Measurements from ENCODE around the gene NFKBIA.

Gene NFKBIA

GRCh38 chr14:35430459-35431199 lies 26.1 kb upstream of the NFKBIA start:
- Histone ChIP-seq H2BK5ac (ENCODE audit: low read length) (no peak overlapping the region), H3K27ac (replicated peaks; ENCODE audit: low read length) (no peak overlapping the region), H3K79me1 (ENCODE audit: low read depth, low read length) (no peaks in the 10 kb centered on the region), H3K4me1 (ENCODE audit: control insufficient read depth in 2 of 2, insufficient read depth in 1 of 2, low read depth in 1 of 2, low read length in 2 of 2) (no peaks in the 10 kb centered on the region), H3K4me3 (ENCODE audit: low read length in 2 of 2) (no peak overlapping the region), H2BK12ac (ENCODE audit: low read length) (no peak overlapping the region), H4K91ac (ENCODE audit: low read depth, low read length, poor library complexity) (no peak overlapping the region), H2AFZ (ENCODE audit: low read length) (peak overlapping the region; percentile 51), H3K23ac (ENCODE audit: low read depth, low read length, poor library complexity) (no peak overlapping the region), H3K9me3 (replicated peaks in 1 of 2; ENCODE audit: control insufficient read depth in 2 of 2, insufficient read depth in 1 of 2, low read depth in 1 of 2, low read length in 2 of 2) (no peaks in the 10 kb centered on the region), H3K14ac (ENCODE audit: low read length) (no peak overlapping the region), H3K4ac (ENCODE audit: low read length) (no peak overlapping the region), H3K4me2 (ENCODE audit: insufficient read depth, low read length, poor library complexity, severe bottlenecking) (no peak overlapping the region), H3K27me3 (ENCODE audit: control insufficient read depth in 3 of 3, insufficient read depth in 3 of 3, low read depth in 1 of 3, low read length in 3 of 3) (no peaks in the 10 kb centered on the region), H3K18ac (ENCODE audit: low read length) (no peak overlapping the region), H2BK120ac (ENCODE audit: low read depth, low read length) (no peak overlapping the region), H3K9ac (ENCODE audit: low read depth, low read length, poor library complexity) (no peak overlapping the region), H4K8ac (ENCODE audit: low read depth, low read length) (no peak overlapping the region), H3K36me3 (replicated peaks in 1 of 2; ENCODE audit: control insufficient read depth in 2 of 2, insufficient read depth in 2 of 2, low read length in 2 of 2) (no peaks in the 10 kb centered on the region), H2BK15ac (ENCODE audit: low read length) (no peak overlapping the region), H2AK5ac (ENCODE audit: low read depth, low read length) (no peak overlapping the region)
- no peak for DNase-seq (ENCODE audit: low spot score)
- no CpG with 5 or more reads among the region's 13 CpGs for WGBS, 2 donors (ENCODE audit: extremely low coverage in 2 of 2, insufficient read length in 2 of 2, insufficient replicate concordance in 1 of 2)

GRCh38 chr14:35429951-35430350 lies 25.4 kb upstream of the NFKBIA start:
- no CpG with 5 or more reads among the region's 4 CpGs for WGBS, 2 donors (ENCODE audit: extremely low coverage in 2 of 2, insufficient read length in 2 of 2, insufficient replicate concordance in 1 of 2)
- H3K14ac ChIP-seq (ENCODE audit: low read length): no peak overlapping the region
- H3K23ac ChIP-seq (ENCODE audit: low read depth, low read length, poor library complexity): no peak overlapping the region
- H3K18ac ChIP-seq (ENCODE audit: low read length): no peak overlapping the region
- DNase-seq (ENCODE audit: low spot score): no peak
- H3K27me3 ChIP-seq (ENCODE audit: control insufficient read depth in 3 of 3, insufficient read depth in 3 of 3, low read depth in 1 of 3, low read length in 3 of 3): no peaks in the 10 kb centered on the region
- peak overlapping the region; percentile 51 for H2AFZ ChIP-seq (ENCODE audit: low read length)
- H3K4ac ChIP-seq (ENCODE audit: low read length): no peak overlapping the region
- no peaks in the 10 kb centered on the region for H3K36me3 ChIP-seq (replicated peaks in 1 of 2; ENCODE audit: control insufficient read depth in 2 of 2, insufficient read depth in 2 of 2, low read length in 2 of 2)
- no peak overlapping the region for H2BK120ac ChIP-seq (ENCODE audit: low read depth, low read length)
- H2BK15ac ChIP-seq (ENCODE audit: low read length): no peak overlapping the region
- H3K4me1 ChIP-seq (ENCODE audit: control insufficient read depth in 2 of 2, insufficient read depth in 1 of 2, low read depth in 1 of 2, low read length in 2 of 2): no peaks in the 10 kb centered on the region
- no peak overlapping the region for H4K91ac ChIP-seq (ENCODE audit: low read depth, low read length, poor library complexity)
- no peak overlapping the region for H2AK5ac ChIP-seq (ENCODE audit: low read depth, low read length)
- no peak overlapping the region for H3K4me2 ChIP-seq (ENCODE audit: insufficient read depth, low read length, poor library complexity, severe bottlenecking)
- H2BK5ac ChIP-seq (ENCODE audit: low read length): no peak overlapping the region
- no peak overlapping the region for H2BK12ac ChIP-seq (ENCODE audit: low read length)
- no peaks in the 10 kb centered on the region for H3K79me1 ChIP-seq (ENCODE audit: low read depth, low read length)
- no peak overlapping the region for H3K9ac ChIP-seq (ENCODE audit: low read depth, low read length, poor library complexity)
- H3K9me3 ChIP-seq (replicated peaks in 1 of 2; ENCODE audit: control insufficient read depth in 2 of 2, insufficient read depth in 1 of 2, low read depth in 1 of 2, low read length in 2 of 2): no peaks in the 10 kb centered on the region
- H3K4me3 ChIP-seq (ENCODE audit: low read length in 2 of 2): no peak overlapping the region
- no peak overlapping the region for H3K27ac ChIP-seq (replicated peaks; ENCODE audit: low read length)
- no peak overlapping the region for H4K8ac ChIP-seq (ENCODE audit: low read depth, low read length)

DNA sequence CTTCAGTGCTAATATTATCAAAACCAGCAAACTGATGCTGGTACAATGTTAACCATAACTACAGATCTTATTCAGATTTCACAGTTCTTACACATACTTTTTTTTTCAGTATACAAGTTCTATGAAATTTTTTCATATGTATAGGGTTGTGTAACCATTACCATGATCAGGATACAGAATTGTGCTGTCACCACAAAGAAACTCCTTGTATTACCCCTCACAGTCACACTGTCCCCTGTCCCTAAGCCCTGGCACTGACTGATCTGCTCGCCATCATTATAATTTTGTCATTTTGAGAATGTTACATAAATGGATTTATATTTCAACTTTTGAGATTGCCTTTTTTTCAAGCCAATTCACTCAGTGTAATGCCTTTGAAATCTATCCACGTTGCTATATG lies 21.3 kb upstream of the NFKBIA start:
- Histone ChIP-seq H2AFZ (ENCODE audit: low read length) (no peak overlapping the region), H3K4me2 (ENCODE audit: insufficient read depth, low read length, poor library complexity, severe bottlenecking) (no peak overlapping the region), H3K4ac (ENCODE audit: low read length) (no peak overlapping the region), H4K91ac (ENCODE audit: low read depth, low read length, poor library complexity) (no peak overlapping the region), H3K9me3 (replicated peaks in 1 of 2; ENCODE audit: control insufficient read depth in 2 of 2, insufficient read depth in 1 of 2, low read depth in 1 of 2, low read length in 2 of 2) (peaks cover 0 to 3% of the 10 kb centered on the region in 2 donors), H3K4me3 (ENCODE audit: low read length in 2 of 2) (no peak overlapping the region), H2AK5ac (ENCODE audit: low read depth, low read length) (no peak overlapping the region), H3K9ac (ENCODE audit: low read depth, low read length, poor library complexity) (no peak overlapping the region), H3K36me3 (replicated peaks in 1 of 2; ENCODE audit: control insufficient read depth in 2 of 2, insufficient read depth in 2 of 2, low read length in 2 of 2) (no peaks in the 10 kb centered on the region), H3K18ac (ENCODE audit: low read length) (no peak overlapping the region), H2BK120ac (ENCODE audit: low read depth, low read length) (no peak overlapping the region), H3K79me1 (ENCODE audit: low read depth, low read length) (no peaks in the 10 kb centered on the region), H2BK12ac (ENCODE audit: low read length) (no peak overlapping the region), H3K27me3 (ENCODE audit: control insufficient read depth in 3 of 3, insufficient read depth in 3 of 3, low read depth in 1 of 3, low read length in 3 of 3) (no peaks in the 10 kb centered on the region), H3K4me1 (ENCODE audit: control insufficient read depth in 2 of 2, insufficient read depth in 1 of 2, low read depth in 1 of 2, low read length in 2 of 2) (no peaks in the 10 kb centered on the region), H4K8ac (ENCODE audit: low read depth, low read length) (no peak overlapping the region), H2BK15ac (ENCODE audit: low read length) (no peak overlapping the region), H3K14ac (ENCODE audit: low read length) (no peak overlapping the region), H2BK5ac (ENCODE audit: low read length) (no peak overlapping the region), H3K23ac (ENCODE audit: low read depth, low read length, poor library complexity) (no peak overlapping the region), H3K27ac (replicated peaks; ENCODE audit: low read length) (no peak overlapping the region)
- DNase-seq (ENCODE audit: low spot score): no peak
- no CpG with 5 or more reads among the region's 2 CpGs for WGBS, 2 donors (ENCODE audit: extremely low coverage in 2 of 2, insufficient read length in 2 of 2, insufficient replicate concordance in 1 of 2)

DNA sequence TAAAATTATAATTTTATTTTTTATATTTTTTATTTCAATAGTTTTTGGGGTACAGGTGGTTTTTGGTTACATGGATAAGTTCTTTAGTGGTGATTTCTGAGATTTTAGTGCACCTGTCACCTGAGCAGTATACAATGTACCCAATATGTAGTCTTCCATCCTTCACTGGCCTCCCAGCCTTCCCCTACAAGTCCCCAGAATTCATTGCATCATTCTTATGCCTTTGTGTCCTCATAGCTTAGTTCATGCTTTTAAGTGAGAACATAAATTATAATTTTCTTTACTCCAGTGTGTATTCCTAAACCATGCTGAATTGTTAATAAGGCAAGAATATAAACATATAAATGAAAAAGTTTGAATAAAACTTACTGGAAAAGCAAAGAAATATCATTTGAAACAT lies 19.1 kb upstream of the NFKBIA start:
- no peak overlapping the region for H4K91ac ChIP-seq (ENCODE audit: low read depth, low read length, poor library complexity)
- H2BK12ac ChIP-seq (ENCODE audit: low read length): no peak overlapping the region
- no peak overlapping the region for H2BK15ac ChIP-seq (ENCODE audit: low read length)
- H3K4me2 ChIP-seq (ENCODE audit: insufficient read depth, low read length, poor library complexity, severe bottlenecking): no peak overlapping the region
- H2BK120ac ChIP-seq (ENCODE audit: low read depth, low read length): no peak overlapping the region
- no peak overlapping the region for H2BK5ac ChIP-seq (ENCODE audit: low read length)
- H3K9ac ChIP-seq (ENCODE audit: low read depth, low read length, poor library complexity): no peak overlapping the region
- H3K4me1 ChIP-seq (ENCODE audit: control insufficient read depth in 2 of 2, insufficient read depth in 1 of 2, low read depth in 1 of 2, low read length in 2 of 2): no peaks in the 10 kb centered on the region
- no peak overlapping the region for H4K8ac ChIP-seq (ENCODE audit: low read depth, low read length)
- no peaks in the 10 kb centered on the region for H3K79me1 ChIP-seq (ENCODE audit: low read depth, low read length)
- H3K27ac ChIP-seq (replicated peaks; ENCODE audit: low read length): no peak overlapping the region
- no peak overlapping the region for H3K23ac ChIP-seq (ENCODE audit: low read depth, low read length, poor library complexity)
- no peak overlapping the region for H3K14ac ChIP-seq (ENCODE audit: low read length)
- no peak overlapping the region for H3K4me3 ChIP-seq (ENCODE audit: low read length in 2 of 2)
- H3K9me3 ChIP-seq (replicated peaks in 1 of 2; ENCODE audit: control insufficient read depth in 2 of 2, insufficient read depth in 1 of 2, low read depth in 1 of 2, low read length in 2 of 2): peaks cover 0 to 3% of the 10 kb centered on the region in 2 donors
- H3K36me3 ChIP-seq (replicated peaks in 1 of 2; ENCODE audit: control insufficient read depth in 2 of 2, insufficient read depth in 2 of 2, low read length in 2 of 2): no peaks in the 10 kb centered on the region
- H2AK5ac ChIP-seq (ENCODE audit: low read depth, low read length): no peak overlapping the region
- H3K4ac ChIP-seq (ENCODE audit: low read length): no peak overlapping the region
- H3K27me3 ChIP-seq (ENCODE audit: control insufficient read depth in 3 of 3, insufficient read depth in 3 of 3, low read depth in 1 of 3, low read length in 3 of 3): no peaks in the 10 kb centered on the region
- H2AFZ ChIP-seq (ENCODE audit: low read length): no peak overlapping the region
- no peak for DNase-seq (ENCODE audit: low spot score)
- H3K18ac ChIP-seq (ENCODE audit: low read length): no peak overlapping the region
